Fibroblast of upper back skin (primary cell): ENCODE data around the gene RCAN3.
"Not testable (repeated sequence)": the region's sequence is repeated elsewhere in the genome, so short reads cannot be mapped to it uniquely, and the experiment has no call there.

Experiments
- DNase-seq: peaks from one replicate; pipeline ENCODE4 v3.0.0-alpha.2; 2013

RCAN3 gene

DNA sequence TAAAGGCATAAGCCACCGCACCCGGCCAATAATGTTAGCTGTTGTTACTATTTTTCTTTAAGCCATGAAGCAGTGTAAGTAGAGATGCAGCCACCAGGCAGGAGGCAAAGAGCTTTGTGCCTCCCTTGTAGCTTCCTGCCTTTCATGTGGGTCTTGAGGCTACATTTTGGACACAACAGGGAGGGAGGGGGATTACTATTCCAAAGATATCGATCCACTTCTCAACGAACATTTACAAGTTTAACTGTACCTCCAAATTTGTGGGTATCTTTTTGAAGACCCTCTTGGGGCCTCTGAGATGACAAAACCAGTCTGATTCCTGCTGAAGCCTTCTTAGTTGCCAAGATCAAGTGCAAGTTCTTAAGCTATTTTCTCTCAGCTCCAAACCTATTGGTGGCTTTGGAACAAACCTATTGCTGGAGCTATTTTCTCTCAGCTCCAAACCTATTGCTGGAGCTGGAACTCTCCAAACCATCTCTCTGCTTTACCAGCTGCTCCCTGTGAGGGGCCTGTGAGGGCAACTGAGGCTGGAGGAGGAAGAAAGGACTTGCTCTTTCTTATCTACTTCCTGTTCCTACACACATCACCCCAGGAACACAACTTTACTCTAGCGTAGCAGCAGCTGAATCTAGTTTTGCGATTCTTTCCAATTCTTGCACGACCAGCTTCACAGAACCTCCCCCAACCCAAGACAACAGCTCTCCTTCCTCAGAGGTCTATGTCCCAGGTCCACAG lies 16.1 kb upstream of the RCAN3 start:
- no peak for DNase-seq

GRCh38 chr1:24487455-24487854 lies 15.2 kb upstream of the RCAN3 start:
- no peak for DNase-seq

DNA sequence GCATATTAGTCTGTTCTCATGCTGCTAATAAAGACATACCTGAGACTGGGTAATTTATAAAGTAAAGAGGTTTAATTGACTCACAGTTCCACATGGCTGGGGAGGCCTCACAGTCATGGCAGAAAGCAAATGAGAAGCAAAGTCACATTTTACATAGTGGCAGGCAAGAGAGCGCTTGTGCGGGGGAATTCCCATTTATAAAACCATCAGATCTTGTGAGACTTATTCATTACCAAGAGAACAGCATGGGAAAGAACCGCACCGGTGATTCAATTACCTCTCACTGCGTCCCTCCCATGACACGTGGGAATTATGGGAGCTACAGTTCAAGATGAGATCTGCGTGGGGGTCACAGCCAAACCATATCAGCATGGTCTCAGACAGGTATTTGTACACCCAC lies 14.5 kb upstream of the RCAN3 start:
- not testable (repeated sequence) for DNase-seq

DNA sequence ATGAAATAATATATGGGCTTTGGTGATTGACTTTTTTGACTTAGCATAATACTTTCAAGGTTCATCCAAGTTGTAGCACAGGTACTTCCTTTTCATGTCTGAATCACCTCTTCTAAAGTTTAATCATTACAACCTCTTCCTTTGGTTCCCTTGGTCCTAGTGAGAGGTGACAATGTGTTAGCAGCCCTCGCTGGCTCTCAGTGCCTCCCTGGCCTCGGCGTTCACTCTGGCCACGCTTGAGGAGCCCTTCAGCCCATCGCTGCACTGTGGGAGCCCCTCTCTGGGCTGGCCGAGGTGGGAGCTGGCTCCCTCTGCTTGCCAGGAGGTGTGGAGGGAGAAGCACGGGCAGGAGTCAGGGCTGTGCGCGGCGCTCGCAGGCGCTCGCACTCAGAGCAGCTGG lies 13.0 kb upstream of the RCAN3 start:
- DNase-seq: no peak

DNA sequence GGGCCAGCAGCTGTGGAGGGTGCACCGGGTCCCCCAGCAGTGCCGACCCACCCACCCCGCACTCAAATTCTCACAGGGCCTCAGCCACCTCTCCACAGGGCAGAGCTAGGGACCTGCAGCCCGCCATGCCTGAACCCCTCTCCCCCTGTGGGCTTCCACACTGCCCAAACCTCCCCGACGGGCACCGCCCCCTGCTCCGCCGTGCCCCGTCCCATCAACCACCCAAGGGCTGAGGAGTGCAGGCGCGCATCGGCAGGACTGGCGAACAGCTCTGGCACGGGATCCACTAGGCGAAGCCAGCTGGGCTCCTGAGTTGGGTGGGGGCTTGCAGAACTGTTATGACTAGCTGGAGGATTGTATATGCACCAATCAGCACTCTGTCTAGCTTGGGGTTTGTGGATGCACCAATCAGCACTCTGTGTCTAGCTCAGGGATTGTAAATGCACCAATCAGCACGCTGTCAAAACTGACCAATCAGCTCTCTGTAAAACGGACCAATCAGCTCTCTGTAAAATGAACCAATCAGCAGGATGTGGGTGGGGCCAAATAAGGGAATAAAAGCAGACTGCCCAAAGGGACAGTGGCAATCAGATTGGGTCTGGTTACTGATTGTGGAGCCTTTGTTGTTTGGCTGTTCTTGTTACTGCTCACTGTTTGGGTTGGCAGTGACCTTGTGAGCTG lies 12.4 kb upstream of the RCAN3 start:
- no peak for DNase-seq

GRCh38 chr1:24491577-24492360 lies 10.9 kb upstream of the RCAN3 start:
- DNase-seq: no peak

DNA sequence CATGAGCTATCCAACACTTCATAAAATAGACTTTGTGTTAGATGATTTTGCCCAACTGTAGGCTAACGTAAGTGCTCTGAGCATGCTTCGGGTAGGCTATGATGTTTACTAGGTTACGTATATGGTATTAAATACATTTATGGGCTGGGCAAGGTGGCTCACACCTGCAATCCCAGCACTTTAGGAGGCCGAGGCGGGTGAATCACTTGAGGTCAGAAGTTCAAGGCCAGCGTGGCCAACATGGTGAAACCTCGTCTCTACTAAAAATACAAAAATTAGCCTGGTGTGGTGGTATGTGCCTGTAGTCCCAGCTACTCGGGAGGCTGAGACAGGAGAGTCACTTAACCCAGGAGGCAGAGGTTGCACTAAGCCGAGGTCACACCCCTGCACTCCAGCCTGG lies 9.7 kb upstream of the RCAN3 start:
- DNase-seq: not testable (repeated sequence)

DNA sequence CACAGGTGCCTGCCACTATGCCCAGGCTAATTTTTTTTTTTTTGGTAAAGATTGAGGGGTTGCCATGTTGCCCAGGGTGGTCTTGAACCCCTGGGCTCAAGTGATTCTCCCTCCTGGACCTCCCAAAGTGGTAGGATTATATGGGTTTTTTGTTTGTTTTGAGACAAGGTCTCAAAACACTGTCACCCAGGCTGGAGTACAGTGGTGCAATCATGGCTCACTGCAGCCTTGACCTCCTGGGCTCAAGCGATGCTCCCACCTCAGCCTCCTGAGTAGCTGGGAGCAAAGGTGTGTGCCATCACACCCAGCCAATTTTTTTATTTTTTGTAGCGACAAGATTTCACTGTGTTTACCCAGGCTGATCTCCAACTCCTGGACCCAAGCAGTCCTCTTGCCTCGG lies 8.9 kb upstream of the RCAN3 start:
- no peak for DNase-seq

DNA sequence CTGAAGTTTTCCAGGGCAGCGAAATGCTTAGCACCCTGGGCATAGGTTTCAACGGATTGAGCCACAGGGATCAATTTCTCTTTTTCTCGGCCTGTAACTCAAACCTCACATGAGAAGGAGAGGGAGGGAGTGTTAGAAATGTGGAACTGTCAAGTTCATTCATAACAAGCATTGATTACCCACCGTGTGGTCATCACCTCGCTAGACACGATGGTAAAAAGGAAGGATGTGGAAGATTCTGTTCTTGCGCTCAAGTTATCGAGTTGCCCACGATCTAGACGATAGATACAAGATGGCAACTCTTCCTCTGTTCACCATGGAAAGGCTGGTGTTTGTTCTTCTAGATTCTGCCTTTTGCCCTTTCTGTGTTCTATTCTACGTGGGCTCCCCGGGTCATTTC lies 4.0 kb upstream of the RCAN3 start:
- no peak for DNase-seq

DNA sequence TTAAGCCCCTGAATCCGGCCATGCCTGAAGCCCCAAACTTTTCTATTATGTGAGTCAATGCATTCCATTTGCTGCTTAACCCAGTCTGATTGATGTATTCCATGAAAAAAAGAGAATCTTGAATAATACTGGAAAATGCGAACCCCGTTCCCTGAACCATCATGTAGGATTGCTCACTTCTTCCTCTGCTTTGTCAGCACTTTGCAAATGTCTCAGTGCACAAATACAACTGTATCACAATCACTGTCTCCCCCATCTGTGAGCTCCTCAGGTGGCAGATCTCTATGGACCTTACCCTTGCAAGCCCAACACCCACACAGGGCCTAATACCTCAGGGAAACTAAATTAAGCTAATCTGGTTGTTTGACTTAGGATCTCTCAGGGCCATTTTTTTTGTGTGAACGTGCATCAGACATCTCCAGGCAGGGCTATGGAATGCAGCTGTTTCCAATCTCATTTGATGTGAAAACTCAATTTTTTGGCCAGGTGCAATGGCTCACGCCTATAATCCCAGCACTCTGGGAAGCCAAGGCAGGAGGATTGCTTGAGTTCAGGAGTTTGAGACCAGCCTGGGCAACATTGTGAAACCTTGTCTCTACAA lies 2.1 kb upstream of the RCAN3 start:
- DNase-seq: no peak

DNA sequence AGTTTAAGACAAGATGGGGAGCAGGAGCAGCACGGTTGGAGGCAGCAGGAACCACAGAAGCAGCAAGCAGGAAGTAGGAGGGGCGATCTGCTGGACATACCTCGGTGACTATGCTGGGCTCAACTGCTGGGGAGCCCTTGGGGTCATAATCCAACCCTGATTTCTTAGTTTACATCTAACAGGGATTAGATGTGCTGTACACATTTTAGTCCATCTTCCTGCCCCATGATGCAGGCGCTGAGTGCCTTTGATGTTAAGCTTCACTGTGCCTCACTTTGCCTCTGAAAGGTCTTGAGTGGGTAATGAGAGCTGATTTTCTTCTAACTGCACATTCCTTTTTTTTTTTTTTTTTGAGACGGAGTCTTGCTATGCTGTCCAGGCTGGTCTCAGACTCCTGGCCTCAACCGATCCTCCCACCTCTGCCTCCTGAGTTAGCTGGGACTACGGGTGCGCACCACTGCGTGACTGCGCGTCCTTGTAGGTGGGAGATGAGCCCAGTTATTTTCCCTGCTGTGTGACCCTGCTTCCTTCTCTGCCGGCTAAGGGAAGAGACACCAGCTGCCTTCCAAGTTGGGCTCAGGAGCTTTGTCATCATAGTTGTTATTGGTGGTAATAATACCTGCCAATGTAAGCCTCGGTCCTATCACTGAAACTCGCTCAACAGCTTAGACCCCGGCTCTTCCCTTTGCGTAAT lies 1.1 kb upstream of the RCAN3 start:
- DNase-seq: peak; percentile 17

DNA sequence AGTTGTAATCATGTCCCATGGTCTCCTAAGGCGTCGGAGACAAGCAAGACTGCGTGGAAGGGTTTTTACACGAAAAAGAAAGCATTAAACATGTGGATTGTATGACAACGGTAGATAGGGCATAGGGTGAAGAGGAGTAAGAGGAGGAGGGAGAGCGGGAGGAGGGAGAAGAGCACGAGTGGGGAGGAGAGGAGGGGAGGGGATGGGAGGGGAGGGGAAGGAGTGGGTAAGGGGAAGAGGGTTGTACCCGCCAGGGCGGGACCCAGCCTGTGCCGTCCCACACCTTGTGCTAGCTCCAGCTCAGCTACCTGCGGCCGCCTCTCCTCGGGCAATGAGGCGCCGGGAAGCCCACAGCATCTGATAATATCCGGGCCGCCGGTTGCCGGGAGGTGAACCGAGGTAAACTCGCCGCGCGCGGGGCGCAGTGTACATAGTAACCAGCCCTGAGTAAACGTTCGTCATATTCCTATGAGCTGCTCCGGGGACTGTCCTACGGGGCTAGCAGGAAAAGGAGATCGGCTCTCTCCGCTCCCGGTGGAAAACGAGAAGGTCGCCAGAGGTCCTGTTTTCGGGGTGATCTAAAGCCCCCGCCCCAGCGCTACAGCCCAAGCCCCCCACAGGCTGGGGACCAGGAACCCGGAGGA lies 449 bp upstream of the RCAN3 start:
- DNase-seq: peak; percentile 39

DNA sequence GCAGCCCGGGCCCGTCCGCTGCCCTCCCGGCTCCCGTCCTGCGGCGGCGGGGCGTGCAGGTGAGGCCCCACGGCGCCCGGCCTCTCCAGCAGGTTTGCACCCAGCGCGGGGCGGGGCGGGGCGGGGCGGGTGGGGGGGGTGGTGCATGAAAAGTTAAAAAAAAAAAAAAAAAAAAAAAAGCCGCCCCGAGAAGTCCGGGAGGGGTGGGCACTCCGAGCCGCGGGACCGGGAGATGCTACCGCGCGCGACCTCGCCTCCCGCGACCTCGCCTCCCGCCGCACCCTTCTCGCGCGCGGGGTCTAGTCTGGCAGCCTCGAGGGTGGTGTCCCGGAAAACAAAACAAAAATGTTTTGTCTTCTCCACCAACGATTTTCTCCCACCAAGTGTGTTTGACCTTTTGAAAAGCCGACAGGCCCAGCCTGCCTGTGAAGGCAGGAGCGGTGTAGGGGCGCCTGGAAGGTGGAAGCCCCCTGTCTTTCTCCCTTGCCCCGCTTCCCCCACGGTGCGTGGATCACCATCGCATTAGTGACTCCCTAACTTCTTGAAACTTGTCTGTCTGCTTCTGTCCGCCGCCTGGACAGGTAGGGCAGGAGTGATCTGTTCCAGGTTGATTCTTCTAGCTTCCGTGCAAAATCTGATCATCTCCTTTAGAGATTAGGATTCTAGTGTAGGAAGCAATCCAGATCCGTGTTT lies 569 bp downstream of the RCAN3 start:
- no peak for DNase-seq

DNA sequence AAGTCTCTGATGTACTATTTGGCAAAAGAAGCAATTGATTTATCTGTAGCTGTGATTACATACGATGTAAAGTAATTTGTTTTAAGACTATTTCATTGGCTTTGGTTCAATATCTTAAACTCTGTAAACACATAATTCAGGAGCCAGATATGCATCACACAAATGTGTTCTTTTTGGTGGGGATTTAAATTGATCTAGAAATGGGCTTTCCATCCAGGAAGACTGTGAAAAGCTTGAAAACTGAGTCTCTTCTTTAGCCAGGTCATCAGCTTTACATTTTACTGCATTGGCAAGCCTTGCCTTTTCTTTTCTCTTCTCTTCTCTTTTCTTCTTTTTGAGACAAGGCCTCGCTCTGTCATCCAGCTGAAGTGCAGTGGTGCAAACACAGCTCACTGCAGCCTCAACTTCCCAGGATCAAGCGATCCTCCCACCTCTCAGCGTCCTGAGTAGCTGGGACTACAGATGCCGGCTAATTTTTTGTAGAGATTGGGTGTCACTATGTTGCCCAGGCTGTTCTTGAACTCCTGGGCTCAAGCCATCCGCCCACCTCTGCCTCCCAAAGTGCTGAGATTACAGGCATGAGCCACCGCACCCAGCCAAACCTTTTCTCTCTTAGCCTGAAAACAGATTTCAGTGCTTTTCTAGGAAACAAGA lies 1.4 kb downstream of the RCAN3 start:
- no peak for DNase-seq

GRCh38 chr1:24504560-24504959 lies 1.9 kb downstream of the RCAN3 start:
- no peak for DNase-seq

- DNase-seq: no peak
Observed at GRCh38 chr1:24505816-24506215, 3.2 kb downstream of the RCAN3 start.

DNA sequence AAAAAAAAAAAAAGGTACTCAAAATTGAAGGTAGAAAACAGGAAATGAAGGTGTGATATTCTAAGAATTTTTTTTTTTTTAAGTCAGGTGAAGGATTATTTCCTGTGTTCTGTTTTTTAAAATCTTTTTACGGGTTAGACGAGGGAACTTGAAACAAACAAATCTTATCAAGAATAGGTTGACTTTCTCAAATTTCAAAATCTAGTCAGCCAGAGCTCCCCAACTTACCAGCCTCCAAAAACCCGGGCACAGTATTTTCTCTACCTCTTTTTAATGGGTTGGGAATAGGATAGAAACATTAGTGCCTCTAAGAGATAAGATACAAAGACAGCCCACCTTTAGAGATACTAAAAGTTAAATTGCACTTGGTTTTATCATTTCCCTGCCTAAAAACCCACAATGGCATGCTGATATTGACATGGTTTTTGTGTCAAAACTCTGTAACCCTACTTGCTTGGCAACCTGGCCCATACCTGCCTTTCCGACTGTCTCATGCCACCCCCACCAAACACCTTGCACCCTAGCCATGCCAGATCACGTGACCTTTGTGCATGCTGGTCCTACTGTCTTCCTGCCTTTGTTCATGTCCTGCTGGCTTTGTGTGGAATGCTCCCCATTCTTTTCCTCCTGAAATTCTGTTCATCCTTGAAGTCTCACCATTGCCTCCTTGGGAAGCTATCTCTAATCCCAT lies 4.2 kb downstream of the RCAN3 start:
- no peak for DNase-seq

GRCh38 chr1:24507405-24507804 lies 4.8 kb downstream of the RCAN3 start:
- DNase-seq: no peak

DNA sequence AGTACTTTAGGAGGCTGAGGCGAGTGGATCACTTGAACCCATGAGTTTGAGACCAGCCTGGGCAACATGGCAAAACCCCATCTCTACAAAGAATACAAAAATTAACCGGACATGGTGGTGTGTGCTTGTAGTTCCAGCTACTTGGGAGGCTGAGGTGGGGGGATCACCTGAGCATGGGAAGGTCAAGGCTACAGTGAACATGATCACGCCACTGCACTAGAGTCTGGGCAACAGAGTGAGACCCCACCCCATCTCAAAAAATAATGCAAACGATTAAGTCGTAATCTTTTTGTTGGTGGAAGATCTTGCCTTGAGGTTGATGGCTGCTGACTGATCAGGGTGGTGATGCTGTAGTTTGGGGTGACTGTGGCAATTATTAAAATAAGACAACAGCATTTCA lies 6.3 kb downstream of the RCAN3 start:
- DNase-seq: no peak

DNA sequence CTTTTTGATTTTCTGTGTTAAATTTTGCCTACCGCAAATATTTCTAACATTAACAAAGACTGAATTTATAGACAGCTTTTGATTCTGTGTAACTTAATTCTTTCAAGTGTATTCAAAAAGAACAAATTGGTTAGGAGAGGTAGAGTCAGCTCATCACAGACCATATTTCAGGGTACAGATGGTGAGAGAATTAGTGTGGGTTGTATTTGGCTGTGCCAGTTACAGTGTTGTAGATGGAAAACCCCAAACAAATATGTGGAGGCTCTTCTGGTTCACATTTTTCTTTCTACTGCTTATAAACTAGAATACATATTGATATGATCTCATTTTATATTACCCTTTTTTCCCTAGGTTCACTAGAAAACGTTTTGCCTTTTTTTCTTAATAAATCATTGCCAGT lies 11.1 kb downstream of the RCAN3 start:
- DNase-seq: no peak

DNA sequence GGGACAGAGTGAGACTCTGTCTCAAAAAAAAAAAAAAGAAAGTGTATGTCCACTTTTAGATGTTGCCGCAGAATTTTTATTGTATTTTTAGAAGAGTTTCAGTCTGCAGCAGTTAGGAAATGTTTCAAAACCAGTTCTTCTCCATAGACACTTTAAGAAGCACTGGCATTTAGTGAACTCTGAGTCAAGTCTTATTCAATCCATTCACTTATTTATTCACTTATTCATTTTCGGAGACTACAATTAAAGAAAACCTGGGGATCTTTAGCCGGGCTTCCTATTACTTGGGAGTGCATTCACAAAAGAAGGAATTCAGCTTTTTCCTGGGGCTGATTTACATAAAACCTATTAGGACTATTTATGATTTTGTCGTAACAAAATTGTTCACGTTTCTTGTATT lies 12.3 kb downstream of the RCAN3 start:
- DNase-seq: no peak
